Iris pigment epithelial cell (primary cell): Measurements from ENCODE around the gene SEMG1.

ENCODE experiments used
- DNase-seq: peaks from one replicate; pipeline ENCODE4 v3.0.0-alpha.2; 2011; ENCODE audit warnings: low read depth

The SEMG1 gene

GRCh38 chr20:45221076-45221475 is 14.2 kb downstream of the SEMG1 start, which contains the start of gene SEMG2:
TSS of gene SEMG2 (plus strand) at chr20:45221373. CDS start at chr20:45221390, 17 bp downstream.
- DNase-seq, result no peak

- DNase-seq, result no peak
These were observed 16.3 kb downstream of the SEMG1 start for GRCh38 chr20:45223136-45223535.

GRCh38 chr20:45226287-45226686 is 19.5 kb downstream of the SEMG1 start:
- no peak for DNase-seq

GRCh38 chr20:45229264-45230056 is 22.6 kb downstream of the SEMG1 start:
- DNase-seq, result no peak

GRCh38 chr20:45230631-45231030 is 23.8 kb downstream of the SEMG1 start:
- no peak for DNase-seq

- DNase-seq, result no peak
These were observed 29.2 kb downstream of the SEMG1 start for GRCh38 chr20:45235995-45236394.

- DNase-seq, result no peak
These were observed 31.3 kb downstream of the SEMG1 start for GRCh38 chr20:45238139-45238538.

GRCh38 chr20:45246109-45246508 is 39.3 kb downstream of the SEMG1 start:
- no peak for DNase-seq

GRCh38 chr20:45247865-45248264 is 41.0 kb downstream of the SEMG1 start:
- no peak for DNase-seq

- DNase-seq, result no peak
These were observed 41.8 kb downstream of the SEMG1 start for GRCh38 chr20:45248609-45249008.

GRCh38 chr20:45251884-45252560 is 45.2 kb downstream of the SEMG1 start:
- no peak for DNase-seq

GRCh38 chr20:45253261-45253660 is 46.4 kb downstream of the SEMG1 start:
- no peak for DNase-seq

GRCh38 chr20:45254383-45255262 is 47.8 kb downstream of the SEMG1 start, which contains the start of gene SLPI:
TSS of gene SLPI (minus strand) at chr20:45254564. CDS start at chr20:45254543, 21 bp downstream.
- DNase-seq, result peak; percentile 89

- DNase-seq, result no peak
These were observed 50.3 kb downstream of the SEMG1 start for GRCh38 chr20:45257161-45257560.

- DNase-seq, result no peak
These were observed 50.9 kb downstream of the SEMG1 start for GRCh38 chr20:45257711-45258110.

GRCh38 chr20:45258259-45258658 is 51.4 kb downstream of the SEMG1 start:
- DNase-seq, result no peak

- no peak for DNase-seq
These were observed 51.8 kb downstream of the SEMG1 start for GRCh38 chr20:45258664-45259063.
